Suprapubic skin (tissue), 4 donors: ENCODE data around the gene CCR5.

Experiments used
- POLR2A ChIP-seq, 2 donors: fragments of 450-650 bp; IDR thresholded peaks; one replicate each; pipeline ENCODE4 v1.6.1; 2017; ENCODE audit warnings: antibody characterized with exemption in 2 of 2, mild to moderate bottlenecking in 2 of 2, moderate library complexity in 2 of 2
- POLR2AphosphoS5 ChIP-seq, 3 donors: sonication (generic); formaldehyde crosslinking; IDR thresholded peaks; one replicate each; pipeline ENCODE4 v1.6.1; 2017; ENCODE audit warnings: antibody characterized with exemption in 3 of 3
- TF ChIP-seq, protein P1 (sequence below), 2 donors: fragments of 200-600 bp in 1 of 2; fragments of 450-650 bp in 1 of 2; sonication (generic) in 1 of 2; IDR thresholded peaks; one replicate each; pipeline ENCODE4 v1.5.1; 2016 to 2019; ENCODE audit warnings: antibody characterized with exemption in 2 of 2, mild to moderate bottlenecking in 1 of 2, moderate library complexity in 1 of 2

DNA sequence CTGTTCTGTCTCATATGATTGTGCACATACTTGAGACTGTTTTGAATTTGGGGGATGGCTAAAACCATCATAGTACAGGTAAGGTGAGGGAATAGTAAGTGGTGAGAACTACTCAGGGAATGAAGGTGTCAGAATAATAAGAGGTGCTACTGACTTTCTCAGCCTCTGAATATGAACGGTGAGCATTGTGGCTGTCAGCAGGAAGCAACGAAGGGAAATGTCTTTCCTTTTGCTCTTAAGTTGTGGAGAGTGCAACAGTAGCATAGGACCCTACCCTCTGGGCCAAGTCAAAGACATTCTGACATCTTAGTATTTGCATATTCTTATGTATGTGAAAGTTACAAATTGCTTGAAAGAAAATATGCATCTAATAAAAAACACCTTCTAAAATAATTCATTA is 5.1 kb downstream of the CCR5 start:
- TF ChIP-seq, protein P1, sequence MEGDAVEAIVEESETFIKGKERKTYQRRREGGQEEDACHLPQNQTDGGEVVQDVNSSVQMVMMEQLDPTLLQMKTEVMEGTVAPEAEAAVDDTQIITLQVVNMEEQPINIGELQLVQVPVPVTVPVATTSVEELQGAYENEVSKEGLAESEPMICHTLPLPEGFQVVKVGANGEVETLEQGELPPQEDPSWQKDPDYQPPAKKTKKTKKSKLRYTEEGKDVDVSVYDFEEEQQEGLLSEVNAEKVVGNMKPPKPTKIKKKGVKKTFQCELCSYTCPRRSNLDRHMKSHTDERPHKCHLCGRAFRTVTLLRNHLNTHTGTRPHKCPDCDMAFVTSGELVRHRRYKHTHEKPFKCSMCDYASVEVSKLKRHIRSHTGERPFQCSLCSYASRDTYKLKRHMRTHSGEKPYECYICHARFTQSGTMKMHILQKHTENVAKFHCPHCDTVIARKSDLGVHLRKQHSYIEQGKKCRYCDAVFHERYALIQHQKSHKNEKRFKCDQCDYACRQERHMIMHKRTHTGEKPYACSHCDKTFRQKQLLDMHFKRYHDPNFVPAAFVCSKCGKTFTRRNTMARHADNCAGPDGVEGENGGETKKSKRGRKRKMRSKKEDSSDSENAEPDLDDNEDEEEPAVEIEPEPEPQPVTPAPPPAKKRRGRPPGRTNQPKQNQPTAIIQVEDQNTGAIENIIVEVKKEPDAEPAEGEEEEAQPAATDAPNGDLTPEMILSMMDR (IDR thresholded peaks at IDR 0.05) = no peak
- TF ChIP-seq POLR2A (IDR thresholded peaks at IDR 0.05) = no peak
- TF ChIP-seq POLR2AphosphoS5 (IDR thresholded peaks at IDR 0.05) = no peak
